Tibial nerve (tissue), 4 donors: Measurements from ENCODE around the gene SLC16A2. TPM values are rescaled to one million over a fixed set of nuclear protein-coding genes. Genes with fewer than 3 reads are reported as not detected.

Experiments used
- DNase-seq, 2 donors: peaks; one replicate each; pipeline ENCODE4 v3.0.0-alpha.2; 2019; ENCODE audit warnings: low spot score in 2 of 2
- H3K27ac ChIP-seq, 4 donors: fragments of 200-600 bp; sonication (generic) in 3 of 4; one replicate each; pipeline ENCODE4 v1.5.1; 2017 to 2019; ENCODE audit warnings: mild to moderate bottlenecking in 1 of 4
- H3K27me3 ChIP-seq, 2 donors: fragments of 200-600 bp; sonication (generic) in 1 of 2; one replicate each; pipeline versions ENCODE4 v1.5.1 to v1.6.0; 2017 to 2019
- H3K36me3 ChIP-seq, 3 donors: fragments of 200-600 bp; sonication (generic); one replicate each; pipeline ENCODE4 v1.5.1; 2018 to 2019
- H3K4me1 ChIP-seq, 4 donors: fragments of 200-600 bp; sonication (generic) in 3 of 4; one replicate each; pipeline ENCODE4 v1.5.1; 2017 to 2019
- H3K4me3 ChIP-seq, 4 donors: fragments of 200-600 bp; sonication (generic) in 3 of 4; one replicate each; pipeline ENCODE4 v1.5.1; 2017 to 2019; ENCODE audit warnings: mild to moderate bottlenecking in 1 of 4, moderate library complexity in 1 of 4
- H3K9me3 ChIP-seq, 4 donors: fragments of 200-600 bp; sonication (generic) in 3 of 4; one replicate each; pipeline ENCODE4 v1.5.1; 2017 to 2019
- EP300 ChIP-seq, 2 donors: sonication (generic); formaldehyde crosslinking; IDR thresholded peaks; one replicate each; pipeline ENCODE4 v1.6.1; 2017; ENCODE audit warnings: antibody characterized with exemption in 2 of 2, mild to moderate bottlenecking in 1 of 2
- POLR2A ChIP-seq, 2 donors: fragments of 450-650 bp; IDR thresholded peaks; one replicate each; pipeline ENCODE4 v1.6.1; 2017; ENCODE audit warnings: antibody characterized with exemption in 2 of 2, mild to moderate bottlenecking in 2 of 2, moderate library complexity in 2 of 2
- WGBS, 2 donors: methylation state at CpG; one replicate each; pipeline ENCODE4 v1.1.5; 2018; 5-methylcytosine and 5-hydroxymethylcytosine counted together
- total RNA-seq, 4 donors: library from RNA; depleted of rRNA; stranded (reverse); fragments of >200 nt; gene quantifications; one replicate each; pipeline ENCODE4 v1.1.0, GENCODE V29; 2016
- TF ChIP-seq, protein P1 (sequence below), 5 experiments: fragments of 200-600 bp in 3 of 5; fragments of 450-650 bp in 2 of 5; sonication (generic) in 3 of 5; IDR thresholded peaks; one replicate each; pipeline ENCODE4 v1.5.1; 2016 to 2019; ENCODE audit warnings: antibody characterized with exemption in 5 of 5, mild to moderate bottlenecking in 3 of 5, moderate library complexity in 2 of 5

SLC16A2 gene
- total RNA-seq, result 10 to 100 TPM in 2 of 4 donors, 1 to 10 TPM in 2; 9.2 to 13.3 (median 10.8) TPM

DNA sequence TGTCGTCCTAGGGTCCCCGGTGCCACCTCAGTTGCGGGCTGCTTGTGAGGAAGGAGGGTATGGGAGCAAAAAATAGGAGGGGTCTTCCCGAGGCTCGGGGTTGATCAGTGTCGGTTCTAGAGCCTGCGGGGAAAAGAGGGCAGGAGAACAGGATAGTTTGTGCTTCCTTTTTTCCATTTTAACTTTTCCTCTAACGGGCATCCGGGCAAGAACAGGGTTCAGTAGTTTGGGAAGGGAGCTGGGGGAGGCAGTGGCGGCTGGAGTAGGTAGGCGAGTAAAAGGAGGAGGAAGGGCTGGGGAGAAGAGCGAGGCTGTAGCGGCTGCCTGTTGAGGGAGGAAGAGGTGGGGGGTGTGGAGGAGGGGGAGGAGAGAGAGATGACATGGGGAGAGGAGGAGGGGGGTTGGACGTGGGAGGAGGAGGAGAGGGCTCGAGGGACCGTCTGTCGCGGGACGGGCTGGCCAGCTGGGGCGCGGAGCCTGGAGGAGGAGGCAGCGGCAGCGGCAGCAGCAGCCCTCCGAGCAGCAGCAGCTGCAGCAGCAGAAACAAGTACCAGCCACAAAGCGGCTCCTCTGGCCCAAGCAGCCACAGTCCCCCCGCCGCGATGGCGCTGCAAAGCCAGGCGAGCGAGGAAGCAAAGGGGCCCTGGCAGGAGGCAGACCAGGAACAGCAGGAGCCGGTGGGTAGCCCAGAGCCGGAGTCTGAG is at the start of gene SLC16A2:
SLC16A2 (plus strand) TSS at position 458 of the 704 bp plus-strand sequence; CDS start at position 603, 145 bp downstream.
- Histone ChIP-seq H3K27me3 (peaks cover 0 to 25% of the 10 kb centered on the region in 2 donors), H3K36me3 (no peaks in the 10 kb centered on the region), H3K4me3 (peak within 1 kb of the TSS; percentile 45 to 63 (median 50)), H3K4me1 (peaks cover 0 to 15% (median 0%) of the 10 kb centered on the region in 4 donors), H3K27ac (peak within 1 kb of the TSS; percentile 63 to 94 (median 88)), H3K9me3 (no peaks in the 10 kb centered on the region)
- TF ChIP-seq, protein P1, sequence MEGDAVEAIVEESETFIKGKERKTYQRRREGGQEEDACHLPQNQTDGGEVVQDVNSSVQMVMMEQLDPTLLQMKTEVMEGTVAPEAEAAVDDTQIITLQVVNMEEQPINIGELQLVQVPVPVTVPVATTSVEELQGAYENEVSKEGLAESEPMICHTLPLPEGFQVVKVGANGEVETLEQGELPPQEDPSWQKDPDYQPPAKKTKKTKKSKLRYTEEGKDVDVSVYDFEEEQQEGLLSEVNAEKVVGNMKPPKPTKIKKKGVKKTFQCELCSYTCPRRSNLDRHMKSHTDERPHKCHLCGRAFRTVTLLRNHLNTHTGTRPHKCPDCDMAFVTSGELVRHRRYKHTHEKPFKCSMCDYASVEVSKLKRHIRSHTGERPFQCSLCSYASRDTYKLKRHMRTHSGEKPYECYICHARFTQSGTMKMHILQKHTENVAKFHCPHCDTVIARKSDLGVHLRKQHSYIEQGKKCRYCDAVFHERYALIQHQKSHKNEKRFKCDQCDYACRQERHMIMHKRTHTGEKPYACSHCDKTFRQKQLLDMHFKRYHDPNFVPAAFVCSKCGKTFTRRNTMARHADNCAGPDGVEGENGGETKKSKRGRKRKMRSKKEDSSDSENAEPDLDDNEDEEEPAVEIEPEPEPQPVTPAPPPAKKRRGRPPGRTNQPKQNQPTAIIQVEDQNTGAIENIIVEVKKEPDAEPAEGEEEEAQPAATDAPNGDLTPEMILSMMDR (IDR thresholded peaks at IDR 0.05), result no peak
- TF ChIP-seq EP300 (IDR thresholded peaks at IDR 0.05), result no peak
- no peak for TF ChIP-seq POLR2A (IDR thresholded peaks at IDR 0.05)
- 0 to 40% methylated on average over 23 to 32 of the region's 33 CpGs for WGBS, 2 donors
- peak; percentile 52 to 60 for DNase-seq

DNA sequence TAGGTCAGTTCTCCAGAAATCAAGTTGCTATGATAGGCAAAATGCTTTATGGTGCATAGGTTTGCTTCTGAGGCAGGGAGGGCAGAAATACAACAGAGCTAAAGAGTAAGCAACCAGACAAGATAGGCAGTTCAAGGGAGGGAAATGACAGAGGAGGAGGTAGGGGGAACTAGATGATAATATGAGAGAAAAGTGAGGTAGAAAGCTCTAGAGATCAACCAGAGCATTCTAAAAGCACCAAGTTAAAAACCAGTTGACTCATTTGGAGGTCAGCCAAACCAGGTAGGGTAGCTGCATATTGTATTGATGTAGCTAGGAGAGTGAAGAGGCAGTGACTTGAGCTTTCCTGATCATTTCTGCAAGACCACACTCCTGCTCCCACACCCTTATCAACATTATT is 49.0 kb upstream of the SLC16A2 start:
- no peak overlapping the region for H3K4me3 ChIP-seq
- TF ChIP-seq POLR2A (IDR thresholded peaks at IDR 0.05) (no peak), EP300 (IDR thresholded peaks at IDR 0.05) (no peak)
- TF ChIP-seq, protein P1 (IDR thresholded peaks at IDR 0.05), result no peak
- H3K27me3 ChIP-seq, result peaks cover 0 to 6% of the 10 kb centered on the region in 2 donors
- no peak for DNase-seq
- H3K4me1 ChIP-seq, result no peaks in the 10 kb centered on the region
- no peaks in the 10 kb centered on the region for H3K9me3 ChIP-seq
- H3K27ac ChIP-seq, result no peak overlapping the region
- no peaks in the 10 kb centered on the region for H3K36me3 ChIP-seq

DNA sequence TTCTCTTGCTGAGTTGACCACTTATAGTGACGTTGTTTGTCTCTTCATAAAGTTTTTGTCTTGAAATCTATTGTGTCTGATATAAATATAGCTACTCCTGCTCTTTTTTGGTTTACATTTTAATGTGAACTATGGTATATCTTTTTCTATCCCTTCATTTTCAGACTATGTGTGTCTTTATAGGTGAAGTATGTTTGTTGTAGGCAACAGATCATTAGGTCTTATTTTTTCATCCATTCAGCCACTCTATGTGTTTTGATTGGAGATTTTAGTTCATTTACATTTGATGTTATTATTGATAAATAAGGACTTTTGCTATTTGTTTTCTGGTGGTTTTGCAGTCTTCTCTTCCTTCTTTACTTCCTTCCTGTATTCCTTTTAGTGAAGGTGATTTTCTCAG is 44.0 kb upstream of the SLC16A2 start:
- no peaks in the 10 kb centered on the region for H3K27me3 ChIP-seq
- H3K9me3 ChIP-seq, result no peaks in the 10 kb centered on the region
- TF ChIP-seq, protein P1 (IDR thresholded peaks at IDR 0.05), result no peak
- TF ChIP-seq EP300 (IDR thresholded peaks at IDR 0.05), result no peak
- TF ChIP-seq POLR2A (IDR thresholded peaks at IDR 0.05), result no peak
- no peaks in the 10 kb centered on the region for H3K4me1 ChIP-seq
- 46 to 86% methylated on average over 1 of the region's 1 CpG for WGBS, 2 donors
- H3K4me3 ChIP-seq, result no peak overlapping the region
- no peaks in the 10 kb centered on the region for H3K36me3 ChIP-seq
- no peak for DNase-seq
- no peak overlapping the region for H3K27ac ChIP-seq

DNA sequence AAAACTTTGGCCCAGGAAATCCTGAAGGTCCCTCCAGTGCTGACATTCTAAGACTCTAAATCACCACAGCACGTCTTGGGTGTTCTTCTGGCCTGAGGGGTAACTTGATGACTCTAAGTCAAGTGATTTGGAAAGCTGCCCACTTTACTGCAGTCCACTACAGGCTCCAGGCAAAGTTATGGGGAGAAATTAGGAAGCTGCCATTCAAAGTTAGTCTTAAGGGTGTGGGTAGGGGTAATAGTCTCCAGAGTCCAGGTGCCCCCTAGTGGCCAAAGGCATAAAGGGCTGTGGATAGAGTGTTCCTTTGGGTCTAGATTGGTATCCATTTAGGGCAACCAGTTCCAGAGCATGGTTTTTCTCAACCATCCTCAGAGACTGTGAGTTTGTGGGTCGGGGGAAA is 38.7 kb upstream of the SLC16A2 start:
- Histone ChIP-seq H3K4me1 (no peaks in the 10 kb centered on the region), H3K36me3 (no peaks in the 10 kb centered on the region), H3K9me3 (no peaks in the 10 kb centered on the region), H3K27me3 (peaks cover 0 to 16% of the 10 kb centered on the region in 2 donors), H3K27ac (no peak overlapping the region), H3K4me3 (no peak overlapping the region)
- TF ChIP-seq, protein P1 (IDR thresholded peaks at IDR 0.05), result peak; percentile 64 to 74 (median 67)
- no peak for TF ChIP-seq EP300 (IDR thresholded peaks at IDR 0.05)
- no peak for TF ChIP-seq POLR2A (IDR thresholded peaks at IDR 0.05)
- DNase-seq, result peak; percentile 53 to 75
- 11 to 20% methylated on average over 1 to 2 of the region's 2 CpGs for WGBS, 2 donors

DNA sequence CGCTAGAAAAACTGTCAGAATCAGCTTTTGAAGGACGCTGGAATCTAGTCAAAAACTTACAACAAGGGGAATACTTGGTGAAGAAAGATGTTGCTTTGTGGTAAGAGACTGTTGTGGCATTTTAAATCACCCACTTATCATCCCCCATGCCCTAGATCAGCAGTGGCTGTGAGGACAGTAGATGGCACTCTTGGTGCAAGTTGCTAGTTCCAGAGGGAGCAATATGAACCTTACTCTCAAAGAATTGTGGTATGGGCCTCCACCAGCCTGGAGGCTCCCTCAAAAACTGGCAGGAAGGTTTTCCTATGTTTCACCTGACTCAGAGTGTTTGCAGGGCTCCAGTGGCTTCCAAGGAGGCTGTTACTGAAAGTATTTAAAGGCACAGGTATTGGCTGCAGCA is 37.7 kb upstream of the SLC16A2 start:
- Histone ChIP-seq H3K4me3 (no peak overlapping the region), H3K27me3 (peaks cover 0 to 25% of the 10 kb centered on the region in 2 donors), H3K27ac (no peak overlapping the region), H3K4me1 (no peaks in the 10 kb centered on the region), H3K36me3 (no peaks in the 10 kb centered on the region), H3K9me3 (no peaks in the 10 kb centered on the region)
- DNase-seq, result peak in 1 of 2 donors; percentile 8
- TF ChIP-seq EP300 (IDR thresholded peaks at IDR 0.05), result no peak
- TF ChIP-seq, protein P1 (IDR thresholded peaks at IDR 0.05), result peak in 3 of 5 experiments; percentile 24 to 43 (median 28)
- 35 to 40% methylated on average over 2 of the region's 2 CpGs for WGBS, 2 donors
